Endothelial cell of umbilical vein (primary cell): ENCODE data around the gene KCND2. TPM values are rescaled to one million over a fixed set of nuclear protein-coding genes. Genes with fewer than 3 reads are reported as not detected.
A peak's percentile ranks its signal among the peaks of the same experiment; 100 is the strongest.

Experiments
- BruUV-seq: library from RNA; stranded (reverse); fragments of 400-500 nt; replicated peaks from 2 replicates; lab custom pipeline; 2021; lab: Mats Ljungman, UMichigan
- CTCF ChIA-PET: fragments of 300-600, 350-600 bp; sonication (Branson Sonifier 250); formaldehyde crosslinking; loops from one replicate; lab custom pipeline; 2021; ENCODE audit warnings: antibody characterized with exemption, inconsistent platforms; lab: Charles Lee
- POLR2A ChIA-PET: fragments of 300-600, 350-600 bp; sonication (Branson Sonifier 250); formaldehyde crosslinking; loops from one replicate; lab custom pipeline; 2021; ENCODE audit warnings: antibody characterized with exemption, inconsistent platforms; lab: Charles Lee
- DNase-seq: peaks from one replicate; pipeline ENCODE4 v3.0.0-alpha.2; 2011; ENCODE audit warnings: low read depth, low spot score
- FAIRE-seq: peaks from 2 replicates; lab custom pipeline; 2011; peaks lifted over from hg19 to GRCh38; lab: Jason Lieb, UNC
- H2AFZ ChIP-seq: 2 replicates; pipeline ENCODE4 v1.6.0; 2012; ENCODE audit warnings: low read depth, low read length, control low read depth, inconsistent platforms
- H3K27ac ChIP-seq: 2 replicates; pipeline ENCODE4 v1.5.1; 2011; ENCODE audit warnings: low read depth, mild to moderate bottlenecking, control low read depth, low read length, moderate library complexity; ENCODE audit not compliant: insufficient read depth
- H3K27me3 ChIP-seq, 2 experiments: 2 replicates each; pipeline versions ENCODE4 v1.6.0 to v1.6.1; 2011; ENCODE audit warnings: low read length in 2 of 2, mixed read lengths in 1 of 2; ENCODE audit not compliant: control insufficient read depth in 2 of 2, insufficient read depth in 2 of 2
- H3K36me3 ChIP-seq, 2 experiments: 2 replicates in 1 of 2; 3 replicates in 1 of 2; pipeline ENCODE4 v1.5.1; 2011; ENCODE audit warnings: low read length in 2 of 2, mild to moderate bottlenecking in 1 of 2, moderate library complexity in 1 of 2; ENCODE audit not compliant: control insufficient read depth in 2 of 2, insufficient read depth in 2 of 2; ENCODE audit errors: extremely low read depth in 1 of 2
- H3K4me1 ChIP-seq: 3 replicates; pipeline ENCODE4 v1.5.1; 2011; ENCODE audit warnings: mild to moderate bottlenecking, low read length; ENCODE audit not compliant: control insufficient read depth, insufficient read depth; ENCODE audit errors: extremely low read depth
- H3K4me2 ChIP-seq: 2 replicates; pipeline ENCODE4 v1.6.1; 2011; ENCODE audit warnings: low read length, control low read depth, mixed read lengths; ENCODE audit not compliant: insufficient read depth
- H3K4me3 ChIP-seq, 3 experiments: fragments of 200-600 bp in 1 of 3; sonication (generic), shearing (Covaris generic) in 1 of 3; replicated peaks in 1 of 3; 2 replicates each; pipeline ENCODE4 v1.5.1; 2011 to 2016; ENCODE audit warnings: control low read depth in 3 of 3, low read length in 3 of 3, mild to moderate bottlenecking in 2 of 3, inconsistent platforms in 1 of 3, low read depth in 1 of 3, moderate library complexity in 1 of 3; ENCODE audit not compliant: insufficient read depth in 1 of 3
- H3K79me2 ChIP-seq: 2 replicates; pipeline ENCODE4 v1.6.0; 2012; ENCODE audit warnings: low read length, inconsistent platforms; ENCODE audit not compliant: control insufficient read depth, insufficient read depth
- H3K9ac ChIP-seq: replicated peaks from 2 replicates; pipeline ENCODE3; 2011; ENCODE audit warnings: low read length, control low read depth; ENCODE audit not compliant: insufficient read depth; ENCODE audit errors: extremely low read depth
- H3K9me1 ChIP-seq: replicated peaks from 3 replicates; pipeline ENCODE4 v1.6.0; 2011; ENCODE audit warnings: mild to moderate bottlenecking, low read length; ENCODE audit not compliant: control insufficient read depth, insufficient read depth; ENCODE audit errors: extremely low read depth
- H3K9me3 ChIP-seq: replicated peaks from 2 replicates; pipeline ENCODE4 v1.5.1; 2012; ENCODE audit warnings: low read length, inconsistent platforms; ENCODE audit not compliant: control insufficient read depth, insufficient read depth
- H4K20me1 ChIP-seq: replicated peaks from 2 replicates; pipeline ENCODE3; 2011; ENCODE audit warnings: mild to moderate bottlenecking, low read length; ENCODE audit not compliant: control insufficient read depth, insufficient read depth; ENCODE audit errors: extremely low read depth
- EZH2 ChIP-seq: IDR thresholded peaks from 2 replicates; pipeline ENCODE4 v1.6.1; 2012; ENCODE audit warnings: borderline replicate concordance, low read depth, mild to moderate bottlenecking, moderate library complexity, low read length, inconsistent platforms; ENCODE audit not compliant: severe bottlenecking
- FOS ChIP-seq: IDR thresholded peaks from 2 replicates; pipeline ENCODE4 v1.6.1; 2011; ENCODE audit warnings: mild to moderate bottlenecking, low read length, moderate library complexity, borderline replicate concordance; ENCODE audit not compliant: insufficient read depth
- GATA2 ChIP-seq: IDR thresholded peaks from 2 replicates; pipeline ENCODE4 v1.7.0; 2011; ENCODE audit warnings: low read depth, mild to moderate bottlenecking, moderate library complexity, mixed read lengths, low read length; ENCODE audit not compliant: insufficient read length, insufficient read depth
- JUN ChIP-seq: IDR thresholded peaks from 2 replicates; pipeline ENCODE4 v1.6.1; 2011; ENCODE audit warnings: borderline replicate concordance, low read depth; ENCODE audit not compliant: insufficient read length, insufficient read depth
- MYC ChIP-seq: IDR thresholded peaks from one replicate; pipeline ENCODE4 v1.6.1; 2011; ENCODE audit warnings: mild to moderate bottlenecking, low read depth, low read length
- POLR2A ChIP-seq: IDR thresholded peaks from 2 replicates; pipeline ENCODE4 v1.6.1; 2012; ENCODE audit warnings: low read depth, mild to moderate bottlenecking, control low read depth, low read length
- POLR2AphosphoS5 ChIP-seq: IDR thresholded peaks from 2 replicates; pipeline ENCODE4 v1.6.1; 2012; ENCODE audit warnings: low read depth, mild to moderate bottlenecking, control low read depth, low read length, moderate library complexity; ENCODE audit not compliant: insufficient read depth
- dilution Hi-C: fragments of 300-500 bp; cut with MboI; formaldehyde crosslinking; loops from one replicate; pipeline ENCODE4 v1.15.0; 2019; ENCODE audit warnings: low sequenced_read_pairs; ENCODE audit not compliant: extremely low pct_ligation_motif_present
- intact Hi-C: fragments of 100-400 bp; cut with micrococcal nuclease; formaldehyde crosslinking; loops from one replicate; pipeline ENCODE4 v1.10.0; 2022
- polyA plus RNA-seq, 4 experiments: library from polyadenylated mRNA; depleted of rRNA in 3 of 4; stranded (reverse) in 3 of 4; unstranded in 1 of 4; fragments of >200 nt; gene quantifications; 2 replicates each; pipeline versions ENCODE4 v1.2.1 to v1.2.3, GENCODE V29; 2011 to 2012; ENCODE audit warnings: missing spikeins in 1 of 4
- total RNA-seq: library from RNA; stranded (reverse); gene quantifications from 2 replicates; pipeline ENCODE4 v1.2.3, GENCODE V29; 2021
- TF ChIP-seq, protein P1 (sequence below), 2 donors: IDR thresholded peaks; 1 replicate in 1 of 2; 2 replicates in 1 of 2; pipeline ENCODE4 v1.5.1; 2011; ENCODE audit warnings: low read length in 2 of 2, mild to moderate bottlenecking in 2 of 2, moderate library complexity in 2 of 2, control low read depth in 1 of 2, inconsistent platforms in 1 of 2, low read depth in 1 of 2; ENCODE audit not compliant: insufficient read depth in 1 of 2; ENCODE audit errors: extremely low read depth in 1 of 2
- TF ChIP-seq, protein P2 (sequence below): IDR thresholded peaks from 2 replicates; pipeline ENCODE4 v1.6.1; 2011; ENCODE audit not compliant: insufficient read depth, insufficient read length

Gene KCND2
- total and polyA plus RNA-seq, 2 donors (not counting 3 experiments of a cell fraction or from before 2014, with no cell fraction given), result not detected

GRCh38 chr7:120353171-120353570, 80.2 kb downstream of the KCND2 start:
- ChIA-PET CTCF (no interaction called here), POLR2A (no interaction called here)
- DNase-seq (peak; percentile 16), FAIRE-seq (peak; percentile 40)
- no peaks in the 10 kb centered on the region for H3K27me3 ChIP-seq
- no peak overlapping the region for H3K4me3 ChIP-seq
- no peaks in the 10 kb centered on the region for H3K9me1 ChIP-seq
- no TSS peak for BruUV-seq
- H3K4me2 ChIP-seq, result peak overlapping the region; percentile 11
- dilution Hi-C loops (no loop called here), intact Hi-C loops (no loop called here)
- H2AFZ ChIP-seq, result no peak overlapping the region
- no peaks in the 10 kb centered on the region for H3K36me3 ChIP-seq
- TF ChIP-seq FOS (peak; percentile 37), GATA2 (peak; percentile 8), MYC (no peak)
- TF ChIP-seq, protein P1, sequence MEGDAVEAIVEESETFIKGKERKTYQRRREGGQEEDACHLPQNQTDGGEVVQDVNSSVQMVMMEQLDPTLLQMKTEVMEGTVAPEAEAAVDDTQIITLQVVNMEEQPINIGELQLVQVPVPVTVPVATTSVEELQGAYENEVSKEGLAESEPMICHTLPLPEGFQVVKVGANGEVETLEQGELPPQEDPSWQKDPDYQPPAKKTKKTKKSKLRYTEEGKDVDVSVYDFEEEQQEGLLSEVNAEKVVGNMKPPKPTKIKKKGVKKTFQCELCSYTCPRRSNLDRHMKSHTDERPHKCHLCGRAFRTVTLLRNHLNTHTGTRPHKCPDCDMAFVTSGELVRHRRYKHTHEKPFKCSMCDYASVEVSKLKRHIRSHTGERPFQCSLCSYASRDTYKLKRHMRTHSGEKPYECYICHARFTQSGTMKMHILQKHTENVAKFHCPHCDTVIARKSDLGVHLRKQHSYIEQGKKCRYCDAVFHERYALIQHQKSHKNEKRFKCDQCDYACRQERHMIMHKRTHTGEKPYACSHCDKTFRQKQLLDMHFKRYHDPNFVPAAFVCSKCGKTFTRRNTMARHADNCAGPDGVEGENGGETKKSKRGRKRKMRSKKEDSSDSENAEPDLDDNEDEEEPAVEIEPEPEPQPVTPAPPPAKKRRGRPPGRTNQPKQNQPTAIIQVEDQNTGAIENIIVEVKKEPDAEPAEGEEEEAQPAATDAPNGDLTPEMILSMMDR (IDR thresholded peaks at IDR 0.05; ENCODE audit: extremely low read depth in 1 of 2, insufficient read depth in 1 of 2, low read depth in 1 of 2, low read length in 2 of 2), result no peak
- H4K20me1 ChIP-seq, result no peaks in the 10 kb centered on the region
- H3K4me1 ChIP-seq, result peaks cover 4% of the 10 kb centered on the region
- no peaks in the 10 kb centered on the region for H3K79me2 ChIP-seq
- H3K9ac ChIP-seq, result no peak overlapping the region
- H3K9me3 ChIP-seq, result no peaks in the 10 kb centered on the region
- no peak overlapping the region for H3K27ac ChIP-seq

GRCh38 chr7:120360918-120361317, 87.9 kb downstream of the KCND2 start:
- CTCF ChIA-PET, result interaction anchor here (0.8 to 1.8 kb wide), 3 partner anchors 9 to 32 kb away, joined by 3 read pairs; no protein-coding TSS in a partner anchor
- TF ChIP-seq EZH2 (no peak), FOS (no peak), JUN (no peak), MYC (no peak), POLR2AphosphoS5 (no peak), POLR2A (no peak), GATA2 (no peak)
- TF ChIP-seq, protein P1 (IDR thresholded peaks at IDR 0.05; ENCODE audit: extremely low read depth in 1 of 2, insufficient read depth in 1 of 2, low read depth in 1 of 2, low read length in 2 of 2), result no peak
- TF ChIP-seq, protein P2, sequence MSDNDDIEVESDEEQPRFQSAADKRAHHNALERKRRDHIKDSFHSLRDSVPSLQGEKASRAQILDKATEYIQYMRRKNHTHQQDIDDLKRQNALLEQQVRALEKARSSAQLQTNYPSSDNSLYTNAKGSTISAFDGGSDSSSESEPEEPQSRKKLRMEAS, result no peak
- POLR2A ChIA-PET, result no interaction called here
- DNase-seq (no peak), FAIRE-seq (no peak)
- Histone ChIP-seq H3K79me2 (no peaks in the 10 kb centered on the region), H4K20me1 (no peaks in the 10 kb centered on the region), H3K9me1 (no peaks in the 10 kb centered on the region), H3K4me3 (no peak overlapping the region), H3K9ac (no peak overlapping the region), H3K4me2 (no peak overlapping the region), H3K27me3 (no peaks in the 10 kb centered on the region), H3K27ac (no peak overlapping the region), H3K9me3 (no peaks in the 10 kb centered on the region), H3K36me3 (no peaks in the 10 kb centered on the region), H3K4me1 (no peaks in the 10 kb centered on the region), H2AFZ (no peak overlapping the region)
- intact Hi-C loops, result no loop called here
- dilution Hi-C loops, result no loop called here
- BruUV-seq, result no TSS peak
